ENCODE results near the gene HMCN1. TPM values are rescaled to one million over a fixed set of nuclear protein-coding genes. Genes with fewer than 3 reads are reported as not detected.

The HMCN1 gene
- 2.7 TPM for total RNA-seq
- polyA plus RNA-seq (ENCODE audit: insufficient read depth, low read depth, low replicate concordance): 0.97 TPM
- long read RNA-seq, donor 1: 0 reads
- long read RNA-seq, donor 2, partial matches to known transcripts: 5 of 5 reads
- long read RNA-seq, donor 2, other reads (novel, unspliced or antisense): 0 of 5 reads
- long read RNA-seq, donor 3: 0 reads
- long read RNA-seq, donor 4: 0 reads
- long read RNA-seq, donor 5: 0 reads
- long read RNA-seq, donor 6: 0 reads
- long read RNA-seq, donor 7: 0 reads
- long read RNA-seq, donor 8: 0 reads
- long read RNA-seq, donor 9: 0 reads
- long read RNA-seq, donor 10: 0 reads

DNA sequence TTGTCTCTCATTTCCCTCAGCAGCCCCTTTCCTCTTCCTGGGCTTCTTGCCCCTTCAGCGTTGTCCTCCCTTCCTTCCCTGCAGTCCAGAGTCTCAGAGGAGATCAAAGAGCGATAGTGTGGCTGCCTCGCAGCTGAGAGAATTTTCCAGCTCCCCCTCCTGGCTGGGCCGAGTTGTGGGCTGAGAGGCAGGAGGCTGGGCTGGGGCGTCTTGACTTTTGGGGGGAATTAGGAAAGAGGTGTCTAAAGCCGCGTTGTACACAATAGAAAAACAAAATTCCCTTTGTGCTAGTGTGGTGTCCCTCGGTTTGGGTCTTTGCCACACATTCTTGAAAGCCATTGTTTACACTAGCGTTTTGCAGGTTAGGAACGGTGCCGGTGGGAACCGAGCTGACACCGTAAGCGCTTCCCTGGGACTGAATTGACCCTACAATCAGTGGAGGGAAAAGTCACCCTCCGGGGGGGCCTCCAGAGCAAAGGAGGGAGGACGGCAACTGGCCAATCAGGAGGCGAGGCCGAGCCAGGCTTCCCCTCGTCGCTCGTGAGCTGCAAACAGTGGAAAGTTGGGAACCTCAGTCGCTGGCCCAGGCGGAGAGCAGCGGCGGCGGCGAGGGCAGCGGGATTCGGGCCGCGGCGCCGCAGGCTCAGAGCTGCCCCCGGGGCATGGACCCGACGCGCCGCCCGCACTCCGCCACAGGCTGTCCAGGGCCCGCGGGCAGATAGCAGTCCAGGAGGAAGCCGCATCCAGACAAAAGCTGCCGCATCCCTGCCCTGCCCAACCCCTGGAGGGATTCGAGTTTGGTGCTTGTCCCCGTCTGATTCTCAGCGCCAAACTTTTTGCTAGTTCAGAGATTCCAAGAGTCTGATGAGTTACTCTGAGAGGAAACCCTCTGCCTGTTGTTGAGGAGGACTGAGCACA is at the start of gene HMCN1:
Gene HMCN1, plus strand, starts transcription at position 574 of the 918 bp plus-strand sequence. CDS start 389 bp downstream, outside the sequence.
- intact Hi-C loops (cut with DNase I): loop anchor here (10.0 kb wide), 1 partner anchor 491 kb away; no protein-coding TSS in a partner anchor
- Histone ChIP-seq H3K4me3 (ENCODE audit: low read length in 3 of 3) (peak within 1 kb of the TSS; percentile 61 to 76 (median 70)), H3K27me3 (ENCODE audit: control insufficient read depth, insufficient read depth, low read length) (no peaks in the 10 kb centered on the region), H3K9ac (ENCODE audit: low read length in 3 of 3) (peak within 1 kb of the TSS; percentile 60 to 68 (median 63)), H3K36me3 (ENCODE audit: control insufficient read depth in 2 of 3, insufficient read depth in 3 of 3, low read length in 3 of 3) (no peaks in the 10 kb centered on the region), H3K4me1 (ENCODE audit: control insufficient read depth in 2 of 3, insufficient read depth in 2 of 3, low read depth in 1 of 3, low read length in 3 of 3) (peaks cover 0 to 4% (median 0%) of the 10 kb centered on the region in 3 donors), H3K27ac (ENCODE audit: low read depth in 2 of 2, low read length in 2 of 2) (peak within 1 kb of the TSS in 1 of 2 donors; percentile 3), H3K9me3 (ENCODE audit: control insufficient read depth in 2 of 3, insufficient read depth in 1 of 3, low read length in 3 of 3) (no peaks in the 10 kb centered on the region)
- FAIRE-seq (no peak), DNase-seq (peak; percentile 84 to 91 (median 89))
- TF ChIP-seq, protein P1, sequence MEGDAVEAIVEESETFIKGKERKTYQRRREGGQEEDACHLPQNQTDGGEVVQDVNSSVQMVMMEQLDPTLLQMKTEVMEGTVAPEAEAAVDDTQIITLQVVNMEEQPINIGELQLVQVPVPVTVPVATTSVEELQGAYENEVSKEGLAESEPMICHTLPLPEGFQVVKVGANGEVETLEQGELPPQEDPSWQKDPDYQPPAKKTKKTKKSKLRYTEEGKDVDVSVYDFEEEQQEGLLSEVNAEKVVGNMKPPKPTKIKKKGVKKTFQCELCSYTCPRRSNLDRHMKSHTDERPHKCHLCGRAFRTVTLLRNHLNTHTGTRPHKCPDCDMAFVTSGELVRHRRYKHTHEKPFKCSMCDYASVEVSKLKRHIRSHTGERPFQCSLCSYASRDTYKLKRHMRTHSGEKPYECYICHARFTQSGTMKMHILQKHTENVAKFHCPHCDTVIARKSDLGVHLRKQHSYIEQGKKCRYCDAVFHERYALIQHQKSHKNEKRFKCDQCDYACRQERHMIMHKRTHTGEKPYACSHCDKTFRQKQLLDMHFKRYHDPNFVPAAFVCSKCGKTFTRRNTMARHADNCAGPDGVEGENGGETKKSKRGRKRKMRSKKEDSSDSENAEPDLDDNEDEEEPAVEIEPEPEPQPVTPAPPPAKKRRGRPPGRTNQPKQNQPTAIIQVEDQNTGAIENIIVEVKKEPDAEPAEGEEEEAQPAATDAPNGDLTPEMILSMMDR (IDR thresholded peaks at IDR 0.05; ENCODE audit: borderline replicate concordance, extremely low read depth, insufficient read depth): no peak

DNA sequence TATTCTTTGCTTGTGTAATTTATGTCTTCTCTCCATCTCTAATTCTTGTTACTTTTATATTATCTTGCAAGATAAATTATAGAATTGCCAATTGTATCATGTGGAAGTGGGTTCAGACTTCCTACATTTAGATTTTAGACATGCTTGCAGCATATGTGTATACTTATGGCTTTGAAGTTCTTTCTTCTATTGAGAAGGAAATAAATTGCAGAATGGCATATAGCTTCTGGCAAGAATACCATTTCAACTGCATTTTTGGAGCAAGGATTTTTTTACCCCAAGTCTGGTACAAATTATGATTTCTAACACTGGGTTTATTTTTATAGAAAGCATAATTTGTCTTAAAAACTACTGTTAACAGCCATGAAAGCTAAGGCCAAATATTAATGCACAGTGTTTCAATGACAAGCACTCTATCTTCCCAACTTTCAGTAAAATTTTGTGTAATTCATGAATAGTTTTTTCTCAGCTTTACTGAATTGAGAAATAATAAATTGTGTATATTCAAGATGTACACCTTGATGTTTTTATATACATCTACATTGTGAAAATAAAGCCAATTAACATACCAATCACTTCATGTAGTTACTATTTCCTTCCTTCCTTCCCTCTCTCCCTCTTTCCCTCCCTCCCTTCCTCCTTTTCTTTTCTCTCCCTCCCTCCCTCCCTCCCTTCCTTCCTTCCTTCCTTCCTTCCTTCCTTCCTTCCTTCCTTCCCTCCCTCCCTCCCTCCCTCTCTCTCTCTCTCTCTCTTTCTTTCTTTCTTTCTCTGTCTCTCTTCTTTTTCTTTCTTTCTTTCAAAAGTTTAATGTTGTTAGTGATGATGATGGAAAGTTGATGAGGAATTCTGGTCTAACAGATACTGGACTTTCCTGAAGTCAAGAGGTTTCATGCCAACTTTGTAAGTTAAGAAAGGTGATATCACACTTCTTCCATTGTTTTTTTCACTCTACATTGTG is 47.1 kb upstream of the HMCN1 start:
- Histone ChIP-seq H3K27ac (ENCODE audit: low read depth in 2 of 2, low read length in 2 of 2) (no peak overlapping the region), H3K4me1 (ENCODE audit: control insufficient read depth in 2 of 3, insufficient read depth in 2 of 3, low read depth in 1 of 3, low read length in 3 of 3) (no peaks in the 10 kb centered on the region), H3K27me3 (ENCODE audit: control insufficient read depth, insufficient read depth, low read length) (no peaks in the 10 kb centered on the region), H3K36me3 (ENCODE audit: control insufficient read depth in 2 of 3, insufficient read depth in 3 of 3, low read length in 3 of 3) (no peaks in the 10 kb centered on the region), H3K9me3 (ENCODE audit: control insufficient read depth in 2 of 3, insufficient read depth in 1 of 3, low read length in 3 of 3) (no peaks in the 10 kb centered on the region), H3K9ac (ENCODE audit: low read length in 3 of 3) (no peak overlapping the region), H3K4me3 (ENCODE audit: low read length in 3 of 3) (no peak overlapping the region)
- DNase-seq (no peak), FAIRE-seq (no peak)
- intact Hi-C loops (cut with DNase I): loop anchor here (10.0 kb wide), 1 partner anchor 452 kb away; no protein-coding TSS in a partner anchor
- TF ChIP-seq, protein P1 (IDR thresholded peaks at IDR 0.05; ENCODE audit: borderline replicate concordance, extremely low read depth, insufficient read depth): no peak

DNA sequence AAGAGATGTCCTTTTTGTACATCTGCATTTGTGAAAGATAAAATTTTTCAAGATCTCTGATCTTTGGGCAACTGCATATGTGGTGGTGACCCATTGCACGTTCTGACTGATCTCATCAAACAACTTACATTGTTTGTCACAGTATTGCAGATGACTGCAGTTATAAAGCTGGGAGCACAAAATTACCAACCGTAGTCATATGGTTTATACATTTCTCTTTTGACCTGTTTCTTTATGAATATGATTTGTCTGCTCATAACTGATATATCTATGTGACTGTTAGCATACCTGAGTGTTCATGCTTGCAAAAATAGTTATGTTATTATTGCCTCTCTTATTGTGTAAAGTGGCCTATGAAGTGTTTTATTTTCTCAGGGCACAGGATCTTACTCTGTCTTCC is 43.7 kb upstream of the HMCN1 start:
- Histone ChIP-seq H3K27ac (ENCODE audit: low read depth in 2 of 2, low read length in 2 of 2) (no peak overlapping the region), H3K9ac (ENCODE audit: low read length in 3 of 3) (no peak overlapping the region), H3K36me3 (ENCODE audit: control insufficient read depth in 2 of 3, insufficient read depth in 3 of 3, low read length in 3 of 3) (no peaks in the 10 kb centered on the region), H3K4me3 (ENCODE audit: low read length in 3 of 3) (no peak overlapping the region), H3K27me3 (ENCODE audit: control insufficient read depth, insufficient read depth, low read length) (no peaks in the 10 kb centered on the region), H3K4me1 (ENCODE audit: control insufficient read depth in 2 of 3, insufficient read depth in 2 of 3, low read depth in 1 of 3, low read length in 3 of 3) (peaks cover 0 to 7% (median 4%) of the 10 kb centered on the region in 3 donors), H3K9me3 (ENCODE audit: control insufficient read depth in 2 of 3, insufficient read depth in 1 of 3, low read length in 3 of 3) (no peaks in the 10 kb centered on the region)
- TF ChIP-seq, protein P1 (IDR thresholded peaks at IDR 0.05; ENCODE audit: borderline replicate concordance, extremely low read depth, insufficient read depth): no peak
- DNase-seq (no peak), FAIRE-seq (no peak)
- intact Hi-C loops (cut with DNase I): no loop called here

All from kidney (tissue), 22 donors.